OCI-M2 (cell line): ENCODE measurements around the gene SPEG.

ENCODE experiments used
- DNase-seq: peaks from one replicate; lab custom pipeline; 2025; ENCODE audit not compliant: unreplicated experiment; lab: John Stamatoyannopoulos, UW

The SPEG gene

GRCh38 chr2:219494952-219495530, 60.4 kb downstream of the SPEG start:
- DNase-seq = no peak

DNA sequence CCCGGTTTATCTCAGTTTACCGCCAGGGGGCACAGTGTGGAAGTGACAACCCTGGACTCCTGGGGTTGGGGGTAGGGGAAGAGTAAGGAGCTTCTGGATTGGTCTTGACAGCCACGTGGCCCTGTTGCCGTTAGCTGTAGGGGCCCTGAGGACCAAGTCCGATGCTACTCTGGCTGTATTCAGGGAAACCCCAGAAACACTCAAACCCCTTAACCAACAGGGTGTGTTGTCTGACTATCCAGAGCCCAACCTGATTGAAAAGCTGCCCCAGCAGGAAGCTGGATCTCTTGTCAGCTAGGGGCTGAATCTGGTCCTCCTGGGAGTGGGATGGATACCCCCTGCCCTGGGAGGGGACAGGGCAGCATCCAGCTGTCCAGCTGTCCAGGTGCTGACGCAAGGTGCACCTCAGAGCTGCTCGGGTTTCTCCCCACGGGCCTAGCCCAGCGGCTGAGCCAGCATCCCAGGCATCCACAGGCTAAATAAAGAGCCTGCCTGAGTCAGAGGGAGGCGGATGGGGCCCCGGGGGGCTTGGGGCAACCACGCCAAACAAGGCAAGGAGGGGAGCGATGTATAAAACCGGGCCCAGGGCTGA, 61.0 kb downstream of the SPEG start:
- DNase-seq = peak; percentile 21

GRCh38 chr2:219496247-219496824, 61.7 kb downstream of the SPEG start:
- DNase-seq = no peak

- no peak for DNase-seq
Observed at GRCh38 chr2:219496825-219497494, 62.3 kb downstream of the SPEG start.

DNA sequence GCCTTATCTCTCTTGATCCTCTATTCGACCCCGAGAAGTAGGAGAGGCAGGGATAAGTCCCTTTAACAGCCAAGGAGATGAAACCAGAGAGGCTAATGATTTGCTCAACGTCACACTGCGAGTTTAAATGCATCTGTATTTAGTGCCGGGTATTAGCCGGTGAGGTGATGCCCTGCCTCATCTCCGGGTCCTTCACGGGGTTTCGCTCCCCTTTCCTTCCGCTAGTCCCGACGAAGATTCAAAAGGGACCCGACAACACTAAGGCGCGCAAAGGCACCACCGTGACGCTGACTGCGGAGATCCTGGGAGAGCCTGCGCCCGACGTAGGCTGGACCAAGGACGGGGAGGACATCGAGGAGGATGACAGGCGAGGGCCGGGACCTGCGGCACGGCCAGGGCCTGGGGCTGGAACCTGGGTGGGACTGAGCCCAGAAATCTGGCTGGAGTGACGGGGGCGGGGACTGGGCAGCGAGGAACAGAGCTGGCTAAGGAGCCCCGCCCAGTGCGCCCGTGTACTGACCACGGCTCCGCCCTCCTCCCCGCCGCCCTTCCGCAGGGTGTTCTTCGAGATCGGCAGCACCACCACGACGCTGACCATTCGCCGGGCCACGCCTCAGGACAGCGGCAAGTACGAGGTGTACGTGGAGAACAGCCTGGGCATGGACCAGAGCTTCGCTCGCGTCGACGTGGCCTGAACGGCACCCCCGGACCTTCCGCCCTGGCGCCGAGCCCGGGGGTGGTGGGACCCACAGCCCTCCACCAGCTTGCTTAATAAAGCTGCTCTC, 63.0 kb downstream of the SPEG start:
- no peak for DNase-seq

DNA sequence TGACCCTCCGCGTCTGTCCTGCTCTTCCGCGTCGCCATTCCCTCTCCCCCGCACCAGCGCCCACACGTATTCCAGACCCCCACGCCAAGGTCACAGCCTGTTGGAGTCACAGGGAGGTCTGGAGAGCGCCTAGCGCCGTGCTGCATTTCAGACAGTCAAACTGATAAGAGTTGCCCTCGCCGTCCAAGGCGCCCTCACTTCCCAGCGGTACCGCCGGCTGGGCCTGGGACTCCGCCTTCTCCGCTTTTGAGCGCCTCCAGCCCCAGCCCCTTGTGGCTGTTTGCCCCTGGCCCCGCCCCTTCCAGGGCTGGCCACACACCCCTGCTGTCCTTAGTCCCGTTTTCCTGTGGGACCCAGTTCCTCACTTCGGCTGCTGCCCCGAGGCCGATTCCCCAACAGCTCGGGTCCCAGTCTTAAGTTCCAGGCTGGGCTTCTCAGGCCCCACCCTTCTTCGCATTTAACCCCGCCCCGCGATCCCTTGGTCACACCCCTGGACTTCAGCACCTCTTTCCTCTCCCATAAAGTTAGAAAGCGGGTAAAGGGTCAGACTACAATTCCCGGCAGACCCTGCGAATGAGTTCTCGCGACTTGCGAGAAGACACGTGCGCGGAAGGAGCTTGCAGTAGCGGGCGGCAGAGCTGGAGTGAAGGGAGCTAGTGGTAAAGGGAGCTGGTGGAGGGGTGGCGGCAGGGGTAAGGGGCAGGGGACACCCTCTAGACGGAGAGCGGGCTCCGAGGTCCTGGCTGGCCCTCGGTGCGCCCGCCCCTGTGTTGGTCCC, 63.8 kb downstream of the SPEG start, which contains the start of gene GMPPA:
Gene GMPPA (plus strand): TSS at position 612 of the 778 bp plus-strand sequence. CDS start 1,085 bp downstream, outside the sequence.
- peak; percentile 85 for DNase-seq

DNA sequence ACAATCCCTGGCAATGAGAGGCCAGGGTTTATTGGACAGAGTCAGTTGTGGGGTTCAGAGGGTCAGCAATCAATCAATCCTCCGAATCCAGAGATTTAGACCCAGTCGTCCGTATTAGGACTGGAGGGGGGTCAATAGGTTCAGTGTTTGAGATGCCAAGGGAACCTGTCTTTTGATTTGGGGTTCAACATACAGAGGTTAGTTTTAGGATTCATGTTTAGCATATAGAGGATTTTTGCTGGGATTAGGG, 64.3 kb downstream of the SPEG start:
- no peak for DNase-seq

DNA sequence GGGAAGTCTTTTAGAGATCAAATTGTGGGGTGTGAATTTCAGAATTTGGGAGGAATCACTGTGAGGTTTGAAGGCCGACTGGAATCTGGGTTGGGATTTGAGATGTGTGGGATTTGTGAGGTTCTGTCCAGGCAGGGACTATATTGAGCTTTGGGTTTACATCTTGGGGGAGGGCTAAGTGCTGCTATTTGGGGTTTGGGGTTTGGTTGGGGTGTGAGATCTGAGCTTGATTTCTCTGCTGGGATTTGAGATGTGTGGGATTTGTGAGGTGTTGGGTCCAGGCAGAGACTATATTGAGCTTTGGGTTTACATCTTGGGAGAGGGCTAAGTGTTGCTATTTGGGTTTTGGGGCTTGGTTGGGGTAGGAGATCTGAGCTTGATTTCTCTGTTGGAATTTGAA, 64.9 kb downstream of the SPEG start:
- no peak for DNase-seq

- DNase-seq = no peak
Observed at GRCh38 chr2:219500135-219500534, 65.5 kb downstream of the SPEG start.

GRCh38 chr2:219501849-219502248, 67.2 kb downstream of the SPEG start:
- no peak for DNase-seq

- no peak for DNase-seq
Observed at GRCh38 chr2:219502618-219503017, 68.0 kb downstream of the SPEG start.

DNA sequence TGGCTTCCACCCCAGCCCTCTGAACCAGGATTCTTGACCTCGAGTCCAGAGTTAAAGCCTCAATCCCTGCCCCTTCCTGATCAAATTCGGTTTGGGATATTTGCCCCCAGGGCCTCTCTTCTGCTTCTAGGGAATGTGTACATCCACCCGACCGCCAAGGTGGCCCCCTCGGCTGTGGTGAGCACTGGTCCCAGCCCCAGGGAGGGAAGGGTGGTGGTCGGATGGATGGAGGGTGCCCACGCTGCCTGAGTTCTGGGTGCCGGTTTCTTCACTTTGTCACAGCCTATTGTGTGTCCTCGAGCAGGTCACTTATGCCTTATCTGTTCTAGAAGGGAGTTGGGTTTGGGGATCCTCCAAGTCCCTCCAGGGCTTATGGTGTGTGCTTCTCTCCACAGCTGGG, 70.9 kb downstream of the SPEG start:
- no peak for DNase-seq

GRCh38 chr2:219506153-219506801, 71.6 kb downstream of the SPEG start:
- DNase-seq = no peak

DNA sequence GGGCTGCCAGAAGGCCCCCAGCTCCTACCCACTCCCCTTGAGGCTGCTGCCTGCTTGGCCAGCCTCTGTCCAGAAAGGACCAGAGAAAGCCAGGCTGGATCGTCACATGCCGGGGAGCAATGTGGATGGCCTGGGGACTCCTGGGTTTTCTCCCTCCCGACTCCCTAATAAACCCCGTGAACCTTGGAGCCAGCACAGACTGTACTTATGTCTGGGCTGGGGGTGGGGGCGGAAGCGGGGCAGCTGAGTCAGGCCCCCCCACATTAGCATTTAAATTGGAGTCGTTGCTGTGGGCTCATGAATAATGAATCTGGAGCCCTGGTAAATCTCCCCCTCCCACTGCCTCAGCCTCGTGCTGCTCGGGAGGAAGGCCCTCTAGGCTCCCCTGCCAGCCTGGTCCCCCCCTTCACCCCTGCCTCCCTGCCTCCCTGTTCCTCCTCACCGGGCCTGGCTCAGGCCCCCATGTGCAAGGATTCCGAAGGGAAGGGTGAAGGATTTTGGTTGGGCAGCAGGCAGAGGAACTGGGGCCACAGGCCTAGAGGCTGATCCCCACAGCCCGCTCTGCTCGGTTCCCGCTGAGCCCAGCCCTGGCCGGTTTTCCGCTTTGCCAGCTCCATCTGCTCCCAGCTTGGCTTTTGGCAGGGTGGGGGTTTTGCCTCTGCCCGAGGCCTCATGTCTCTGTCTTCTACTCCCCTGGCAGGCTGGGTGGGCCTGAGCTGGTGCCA, 72.3 kb downstream of the SPEG start:
- no peak for DNase-seq

- DNase-seq = no peak
Observed at GRCh38 chr2:219507581-219508443, 73.2 kb downstream of the SPEG start.

- DNase-seq = no peak
Observed at GRCh38 chr2:219508444-219508734, 73.7 kb downstream of the SPEG start.

GRCh38 chr2:219508971-219509779, 74.5 kb downstream of the SPEG start:
- no peak for DNase-seq
